Measurements from ENCODE around the gene APP. TPM values are rescaled to one million over a fixed set of nuclear protein-coding genes. Genes with fewer than 3 reads are reported as not detected.

Gene APP
- total RNA-seq, 2 donors from 2014 or later: 506 to 721 TPM

- no peaks in the 10 kb centered on the region for H3K36me3 ChIP-seq
- no peaks in the 10 kb centered on the region for H3K9me3 ChIP-seq
- no peak for DNase-seq
- no peak overlapping the region for H3K27ac ChIP-seq
- no peaks in the 10 kb centered on the region for H3K4me1 ChIP-seq
- no peak overlapping the region for H3K4me3 ChIP-seq
- no peak overlapping the region for H3K9ac ChIP-seq (ENCODE audit: low read depth in 2 of 2, low read length in 2 of 2)
- no peaks in the 10 kb centered on the region for H3K27me3 ChIP-seq
- no peak for TF ChIP-seq CTCF (IDR thresholded peaks at IDR 0.05)
- intact Hi-C loops (cut with DNase I): no loop called here
These were observed 183.6 kb downstream of the APP start for GRCh38 chr21:25986928-25987327.

- TF ChIP-seq CTCF (IDR thresholded peaks at IDR 0.05): no peak
- no peak overlapping the region for H3K9ac ChIP-seq (ENCODE audit: low read depth in 2 of 2, low read length in 2 of 2)
- intact Hi-C loops (cut with DNase I): no loop called here
- no peaks in the 10 kb centered on the region for H3K27me3 ChIP-seq
- no peaks in the 10 kb centered on the region for H3K4me1 ChIP-seq
- H3K27ac ChIP-seq: no peak overlapping the region
- no peaks in the 10 kb centered on the region for H3K9me3 ChIP-seq
- H3K4me3 ChIP-seq: no peak overlapping the region
- H3K36me3 ChIP-seq: no peaks in the 10 kb centered on the region
- no peak for DNase-seq
These were observed 184.6 kb downstream of the APP start for GRCh38 chr21:25985990-25986389.

GRCh38 chr21:25984538-25984937 lies 186.0 kb downstream of the APP start:
- H3K27me3 ChIP-seq: no peaks in the 10 kb centered on the region

GRCh38 chr21:25983745-25984144 lies 186.8 kb downstream of the APP start:
- H3K9ac ChIP-seq (ENCODE audit: low read depth in 2 of 2, low read length in 2 of 2): no peak overlapping the region
- no peak for DNase-seq
- no peak for TF ChIP-seq CTCF (IDR thresholded peaks at IDR 0.05)
- H3K9me3 ChIP-seq: no peaks in the 10 kb centered on the region
- no peaks in the 10 kb centered on the region for H3K27me3 ChIP-seq
- no peak overlapping the region for H3K27ac ChIP-seq
- intact Hi-C loops (cut with DNase I): no loop called here
- H3K4me3 ChIP-seq: no peak overlapping the region
- no peaks in the 10 kb centered on the region for H3K36me3 ChIP-seq
- no peaks in the 10 kb centered on the region for H3K4me1 ChIP-seq

More at GRCh38 chr21:25984538-25984937, 186.0 kb downstream of the APP start:
- intact Hi-C loops (cut with DNase I): no loop called here
- no peak overlapping the region for H3K9ac ChIP-seq (ENCODE audit: low read depth in 2 of 2, low read length in 2 of 2)
- H3K27ac ChIP-seq: no peak overlapping the region
- DNase-seq: no peak
- H3K9me3 ChIP-seq: no peaks in the 10 kb centered on the region
- no peaks in the 10 kb centered on the region for H3K4me1 ChIP-seq
- TF ChIP-seq CTCF (IDR thresholded peaks at IDR 0.05): no peak
- H3K4me3 ChIP-seq: no peak overlapping the region
- H3K36me3 ChIP-seq: no peaks in the 10 kb centered on the region

GRCh38 chr21:25980710-25981109 lies 189.9 kb downstream of the APP start:
- Histone ChIP-seq H3K4me3 (no peak overlapping the region), H3K9ac (ENCODE audit: low read depth in 2 of 2, low read length in 2 of 2) (no peak overlapping the region), H3K4me1 (no peaks in the 10 kb centered on the region), H3K36me3 (no peaks in the 10 kb centered on the region), H3K9me3 (no peaks in the 10 kb centered on the region), H3K27me3 (no peaks in the 10 kb centered on the region), H3K27ac (no peak overlapping the region)
- intact Hi-C loops (cut with DNase I): no loop called here
- no peak for TF ChIP-seq CTCF (IDR thresholded peaks at IDR 0.05)
- no peak for DNase-seq

All from colonic mucosa (tissue), 4 donors.